ENCODE results near the gene CYFIP1.

DNA sequence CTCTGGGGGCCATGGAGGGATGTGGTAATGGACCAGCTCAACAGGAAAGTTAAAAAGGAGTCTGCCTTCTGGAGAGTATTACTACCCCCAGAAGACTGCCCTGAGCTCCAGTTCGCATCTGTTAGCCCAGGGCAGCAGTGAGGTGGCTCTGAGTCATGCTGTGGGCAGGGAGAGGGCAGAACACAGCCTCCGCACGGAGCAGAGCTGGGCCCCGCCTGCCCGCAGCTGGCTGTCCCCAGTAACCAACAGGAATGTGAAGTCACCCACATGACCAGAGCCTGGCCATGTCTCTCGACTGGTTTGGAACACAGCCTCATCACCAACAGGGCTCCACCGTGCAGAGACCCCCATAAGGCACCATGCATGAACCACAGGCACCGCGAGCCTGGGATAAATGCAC lies 62.1 kb downstream of the CYFIP1 start:
- TF ChIP-seq, protein P1, sequence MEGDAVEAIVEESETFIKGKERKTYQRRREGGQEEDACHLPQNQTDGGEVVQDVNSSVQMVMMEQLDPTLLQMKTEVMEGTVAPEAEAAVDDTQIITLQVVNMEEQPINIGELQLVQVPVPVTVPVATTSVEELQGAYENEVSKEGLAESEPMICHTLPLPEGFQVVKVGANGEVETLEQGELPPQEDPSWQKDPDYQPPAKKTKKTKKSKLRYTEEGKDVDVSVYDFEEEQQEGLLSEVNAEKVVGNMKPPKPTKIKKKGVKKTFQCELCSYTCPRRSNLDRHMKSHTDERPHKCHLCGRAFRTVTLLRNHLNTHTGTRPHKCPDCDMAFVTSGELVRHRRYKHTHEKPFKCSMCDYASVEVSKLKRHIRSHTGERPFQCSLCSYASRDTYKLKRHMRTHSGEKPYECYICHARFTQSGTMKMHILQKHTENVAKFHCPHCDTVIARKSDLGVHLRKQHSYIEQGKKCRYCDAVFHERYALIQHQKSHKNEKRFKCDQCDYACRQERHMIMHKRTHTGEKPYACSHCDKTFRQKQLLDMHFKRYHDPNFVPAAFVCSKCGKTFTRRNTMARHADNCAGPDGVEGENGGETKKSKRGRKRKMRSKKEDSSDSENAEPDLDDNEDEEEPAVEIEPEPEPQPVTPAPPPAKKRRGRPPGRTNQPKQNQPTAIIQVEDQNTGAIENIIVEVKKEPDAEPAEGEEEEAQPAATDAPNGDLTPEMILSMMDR (conservative IDR thresholded peaks at IDR 0.05 in 1 of 2, IDR thresholded peaks at IDR 0.05 in 1 of 2; ENCODE audit: low read depth in 1 of 2, low read length in 2 of 2) = no peak
- TF ChIP-seq EZH2 (IDR thresholded peaks at IDR 0.05; ENCODE audit: low read length, missing control alignments) = no peak
